Measurements from ENCODE around the gene TRAF1.
A peak's percentile ranks its signal among the peaks of the same experiment; 100 is the strongest.

TRAF1 gene

GRCh38 chr9:120910643-120911042 is 16.0 kb downstream of the TRAF1 start:
- no peak for DNase-seq (ENCODE audit: low spot score)

DNA sequence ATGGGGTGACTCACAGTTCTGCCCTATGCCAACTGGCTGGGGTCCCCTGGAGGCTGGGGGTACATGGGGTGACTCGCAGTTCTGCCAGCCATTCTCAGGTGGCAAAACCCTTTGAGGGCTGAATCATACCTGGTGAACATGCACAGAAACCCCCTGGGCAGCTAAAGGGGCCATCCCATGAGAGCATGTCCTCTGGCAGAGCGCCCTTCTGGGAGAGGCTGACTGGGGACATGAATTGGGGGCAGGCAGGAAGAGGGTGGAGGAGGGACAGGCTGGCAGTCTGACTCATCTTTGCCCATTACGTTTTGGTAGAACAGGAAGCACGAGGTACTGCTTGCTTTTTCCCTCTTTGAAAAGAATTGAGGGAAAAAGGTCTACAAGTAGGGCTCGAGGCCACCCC is 16.7 kb downstream of the TRAF1 start:
- peak; percentile 80 for DNase-seq (ENCODE audit: low spot score)

DNA sequence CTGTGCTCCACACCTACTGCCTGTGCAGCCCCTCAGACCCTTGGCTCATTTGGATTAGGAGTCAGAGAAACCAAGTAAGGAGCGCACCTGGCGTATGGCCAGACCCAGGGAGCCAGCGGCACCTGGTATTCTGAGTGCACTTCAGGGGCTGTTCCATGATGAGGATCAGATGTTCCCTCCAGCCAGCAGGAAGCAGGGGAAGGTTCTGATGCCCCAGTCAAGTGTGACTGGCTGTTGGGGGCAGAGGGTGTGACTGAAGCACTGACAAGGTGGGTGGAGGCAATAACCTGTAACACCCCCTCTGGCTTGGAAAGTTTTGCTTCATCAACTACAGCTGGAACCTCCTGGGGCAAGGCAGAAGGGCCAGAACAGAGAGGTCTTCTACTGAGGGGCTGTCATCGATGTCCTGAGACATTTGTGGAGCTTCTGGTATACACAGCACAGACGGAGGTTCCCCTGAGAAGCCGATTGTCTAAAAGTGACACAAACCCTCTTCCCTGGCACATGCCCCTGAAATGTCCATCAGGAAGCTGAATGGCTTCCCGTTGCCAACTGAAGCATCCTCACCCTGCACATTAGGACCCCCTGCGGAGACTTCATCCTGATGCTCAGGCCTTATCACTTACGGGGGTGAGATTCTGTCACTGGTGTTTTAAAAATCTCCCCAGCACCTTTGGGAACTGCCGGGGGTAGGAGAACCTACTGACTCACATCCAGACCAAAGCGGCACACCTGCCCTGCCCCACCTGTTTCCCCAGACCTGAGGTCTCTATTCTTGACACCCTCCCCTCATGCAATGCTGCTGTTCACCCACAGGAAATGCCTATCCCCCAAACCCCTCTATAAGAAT is 21.1 kb downstream of the TRAF1 start:
- peak; percentile 52 for DNase-seq (ENCODE audit: low spot score)

GRCh38 chr9:120904978-120905301 is 21.7 kb downstream of the TRAF1 start:
- no peak for DNase-seq (ENCODE audit: low spot score)

- DNase-seq (ENCODE audit: low spot score), result peak; percentile 64
Observed at GRCh38 chr9:120904061-120904977, 22.3 kb downstream of the TRAF1 start.

DNA sequence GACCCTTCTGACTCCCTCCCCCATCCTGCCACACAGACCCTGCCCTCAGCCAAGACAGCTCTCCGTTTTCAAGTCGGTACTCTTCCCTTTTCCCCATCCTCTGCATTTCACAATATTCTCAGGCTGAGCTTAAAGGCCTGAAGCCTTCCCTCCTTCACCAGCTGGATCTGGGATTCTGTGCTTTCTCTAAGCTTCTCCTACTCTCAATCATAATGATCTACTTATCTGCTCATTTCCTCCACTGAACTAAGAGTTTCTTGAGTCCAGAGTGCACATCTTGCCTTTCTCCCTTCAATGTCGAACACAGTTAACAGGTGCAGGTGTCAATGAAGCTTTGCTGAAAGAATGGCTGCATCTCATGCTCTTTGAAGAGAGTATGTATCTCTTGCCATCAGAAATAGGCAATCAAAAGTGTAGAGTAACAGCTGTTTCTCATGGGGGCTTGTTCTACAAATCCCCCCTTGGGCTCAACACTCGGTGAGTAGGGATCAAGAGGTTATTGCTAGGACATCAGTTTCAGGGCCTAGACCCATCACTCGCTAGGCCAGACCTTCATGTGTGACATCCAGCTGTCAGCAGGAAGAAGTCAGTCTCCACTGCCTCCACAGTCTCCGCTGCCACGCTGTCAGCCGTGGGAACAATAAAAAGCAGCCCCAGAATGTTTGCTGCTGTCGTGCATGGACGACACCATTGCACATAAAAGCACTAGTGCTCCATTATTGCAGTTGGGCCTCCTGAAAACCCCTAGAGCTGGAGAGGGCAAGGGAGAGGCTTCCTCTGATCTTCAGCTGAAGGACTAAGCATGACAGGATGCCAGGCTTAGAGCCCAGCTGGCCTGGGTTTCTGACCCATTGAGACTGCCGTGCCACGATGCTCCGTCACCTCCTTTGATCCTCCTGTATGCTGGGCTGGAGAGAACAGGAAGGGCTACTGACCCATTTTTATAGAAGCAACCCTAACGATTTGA is 23.7 kb downstream of the TRAF1 start:
- no peak for DNase-seq (ENCODE audit: low spot score)

- no peak for DNase-seq (ENCODE audit: low spot score)
Observed at GRCh38 chr9:120901755-120902568, 24.6 kb downstream of the TRAF1 start.

DNA sequence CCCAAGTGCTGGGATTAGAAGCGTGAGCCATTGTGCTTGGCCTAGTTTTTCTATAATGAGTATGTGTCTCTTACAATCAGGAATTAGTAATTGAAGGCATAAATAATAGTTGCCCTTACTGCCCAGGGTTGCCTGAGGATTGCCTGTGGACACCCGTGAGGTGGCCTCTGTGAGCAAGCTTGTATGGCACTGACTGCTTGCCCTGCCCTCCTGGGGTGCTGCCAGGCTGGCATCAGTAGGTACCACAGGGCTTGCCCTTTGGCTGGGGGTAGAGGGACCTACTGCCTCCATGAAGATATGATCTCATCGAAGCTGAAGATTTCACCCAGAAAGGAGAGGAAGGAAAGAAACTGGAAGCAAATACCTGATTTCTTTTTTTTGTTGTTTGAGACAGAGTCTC is 25.8 kb downstream of the TRAF1 start:
- DNase-seq (ENCODE audit: low spot score), result no peak

DNA sequence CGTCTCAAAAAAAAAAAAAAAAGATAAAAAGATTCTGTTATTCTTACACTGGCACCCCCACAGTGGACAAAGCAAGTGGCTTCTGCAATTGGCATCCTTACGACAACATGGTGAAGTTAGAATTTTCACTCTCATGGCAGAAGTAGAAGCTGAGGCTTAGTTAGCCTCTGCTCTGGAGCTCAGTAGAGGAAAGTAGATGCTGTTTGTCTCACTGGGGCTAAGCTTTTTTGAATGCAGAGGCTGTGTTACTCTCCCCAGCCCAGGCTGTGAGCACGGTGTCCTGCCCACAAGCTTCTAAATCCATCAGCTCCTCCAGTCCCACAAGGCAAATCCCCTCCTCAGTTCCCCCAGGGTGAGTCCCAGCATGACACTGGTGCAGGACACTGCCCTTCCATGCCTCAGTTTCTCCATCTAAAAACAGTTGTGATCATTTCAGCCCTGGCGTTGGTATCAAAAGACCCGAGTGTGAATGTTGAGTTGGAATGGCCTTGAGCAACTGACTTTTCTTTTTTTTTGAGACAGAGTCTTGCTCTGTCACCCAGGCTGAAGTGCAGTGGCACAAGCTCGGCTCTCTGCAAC is 27.0 kb downstream of the TRAF1 start:
- no peak for DNase-seq (ENCODE audit: low spot score)

DNA sequence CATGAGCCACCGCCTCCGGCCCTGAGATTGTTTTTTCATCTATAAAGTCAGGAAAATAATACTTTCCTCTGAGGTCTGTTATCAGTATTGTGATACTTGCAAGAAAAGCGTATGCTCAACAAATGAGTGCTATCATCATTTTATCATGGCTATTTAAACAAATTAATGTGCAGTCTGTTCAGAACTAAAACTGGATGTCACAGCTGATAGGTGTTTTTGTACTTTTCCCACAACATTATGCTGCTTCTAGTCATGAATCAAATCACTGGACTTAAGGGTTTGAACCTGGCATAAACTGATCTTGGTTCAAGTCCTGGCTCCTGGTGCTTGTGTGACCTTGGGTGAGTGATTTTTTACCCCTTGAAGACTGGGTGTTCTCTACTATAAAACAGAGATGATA is 28.2 kb downstream of the TRAF1 start:
- no peak for DNase-seq (ENCODE audit: low spot score)

DNA sequence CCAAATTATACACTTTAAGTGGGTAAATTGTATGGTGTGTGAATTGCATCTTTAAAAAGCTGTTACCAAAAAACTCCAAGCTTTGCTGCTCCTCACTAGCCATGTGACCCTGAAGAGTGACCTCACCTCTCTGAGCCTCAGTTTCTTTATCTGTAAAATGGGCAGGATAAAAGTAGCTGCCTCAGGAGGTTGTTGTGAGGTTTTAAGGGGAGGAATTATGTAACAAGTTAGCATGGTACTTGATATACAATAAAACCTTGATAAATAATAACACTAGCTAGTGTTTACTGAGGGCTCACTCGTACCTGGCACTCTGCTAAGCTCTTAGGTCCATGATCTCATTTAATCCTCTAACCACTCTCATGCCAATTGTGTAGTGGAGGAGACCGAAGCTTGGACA is 30.6 kb downstream of the TRAF1 start:
- DNase-seq (ENCODE audit: low spot score), result no peak

GRCh38 chr9:120894321-120895148 is 32.1 kb downstream of the TRAF1 start:
- DNase-seq (ENCODE audit: low spot score), result no peak

GRCh38 chr9:120893611-120894307 is 32.8 kb downstream of the TRAF1 start:
- no peak for DNase-seq (ENCODE audit: low spot score)

GRCh38 chr9:120892748-120893610 is 33.6 kb downstream of the TRAF1 start:
- peak; percentile 88 for DNase-seq (ENCODE audit: low spot score)

DNA sequence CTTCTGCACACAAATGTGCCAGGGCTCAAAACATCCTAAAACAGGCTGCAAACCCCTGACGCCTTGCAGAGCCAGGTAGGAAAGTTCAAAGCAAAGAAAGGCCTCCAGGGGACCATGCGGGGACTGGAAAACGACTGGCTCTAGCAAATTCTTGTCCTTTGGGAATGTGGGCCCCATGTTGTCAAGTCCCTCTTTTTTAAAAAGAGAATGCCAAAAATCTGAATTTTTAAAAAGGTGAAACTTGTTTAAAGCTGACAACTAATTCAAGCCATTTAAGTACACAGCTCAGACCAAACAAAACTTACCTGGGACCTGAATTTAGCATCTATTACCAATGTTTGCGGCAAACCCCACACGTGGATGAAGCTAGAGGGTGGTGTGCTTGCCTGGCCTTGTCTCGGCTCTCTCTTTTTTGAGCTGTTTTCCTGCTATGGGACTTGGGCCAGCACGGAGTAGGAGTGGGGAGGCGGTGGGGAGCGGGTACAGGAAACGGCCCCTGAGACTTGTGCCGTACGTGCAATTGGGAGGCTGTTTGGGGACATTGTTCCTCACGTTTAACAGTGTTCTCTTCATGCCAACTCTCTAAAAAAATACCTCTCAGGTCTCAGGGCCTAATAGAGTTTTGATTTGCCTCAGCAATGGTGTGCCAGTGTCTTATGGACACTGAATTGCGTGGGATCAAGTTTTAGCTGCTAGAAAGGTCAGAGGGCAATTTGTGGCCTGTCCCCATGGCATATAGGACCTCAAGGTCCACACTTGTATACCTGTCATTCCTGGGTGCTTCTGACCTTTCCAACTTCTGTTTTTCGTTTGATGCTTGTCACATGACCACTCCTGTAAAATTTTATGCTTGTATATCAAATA is 34.5 kb downstream of the TRAF1 start:
- DNase-seq (ENCODE audit: low spot score), result no peak

DNA sequence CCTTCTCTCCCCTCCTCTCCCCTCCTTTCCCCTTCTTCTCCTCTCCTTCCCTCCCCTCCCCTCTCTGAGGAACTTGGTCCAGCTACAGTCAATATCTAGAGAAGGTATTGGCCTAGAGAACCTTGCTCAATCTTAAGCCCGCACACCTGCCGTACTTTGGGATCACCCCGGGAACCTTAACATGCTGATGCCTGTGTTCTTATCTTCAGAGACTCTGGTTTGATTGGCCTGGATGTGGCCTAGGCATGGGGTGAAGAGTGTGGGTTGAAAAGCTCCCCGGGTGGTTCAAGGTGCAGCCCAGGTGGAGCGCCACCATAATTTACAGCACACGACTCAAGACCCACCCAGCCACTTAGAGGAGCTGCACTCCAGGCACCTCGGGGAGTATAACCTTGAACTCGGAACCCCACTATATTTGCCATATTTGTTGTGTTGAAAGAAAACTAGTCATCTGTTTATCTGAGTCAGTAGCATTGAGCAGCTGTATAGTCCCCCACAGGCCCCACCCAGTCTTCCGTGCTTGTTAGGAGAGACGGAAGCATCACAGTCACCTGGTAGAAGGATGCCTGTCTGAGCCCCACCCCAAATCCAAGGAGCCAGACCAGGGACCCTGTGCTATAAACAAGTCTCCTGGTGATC is 35.2 kb downstream of the TRAF1 start:
- peak; percentile 84 for DNase-seq (ENCODE audit: low spot score)

Measured in CD4-positive, alpha-beta T cell treated with Interleukin-2 at 100 ng/mL for 4 hours (primary cell).